Embryonic facial prominence (tissue), 1 donor: ENCODE results near the gene TGFA.

Experiments used
- DNase-seq: peaks from one replicate; pipeline ENCODE4 v3.0.0-alpha.2; 2016; ENCODE audit errors: extremely low spot score

TGFA gene

DNA sequence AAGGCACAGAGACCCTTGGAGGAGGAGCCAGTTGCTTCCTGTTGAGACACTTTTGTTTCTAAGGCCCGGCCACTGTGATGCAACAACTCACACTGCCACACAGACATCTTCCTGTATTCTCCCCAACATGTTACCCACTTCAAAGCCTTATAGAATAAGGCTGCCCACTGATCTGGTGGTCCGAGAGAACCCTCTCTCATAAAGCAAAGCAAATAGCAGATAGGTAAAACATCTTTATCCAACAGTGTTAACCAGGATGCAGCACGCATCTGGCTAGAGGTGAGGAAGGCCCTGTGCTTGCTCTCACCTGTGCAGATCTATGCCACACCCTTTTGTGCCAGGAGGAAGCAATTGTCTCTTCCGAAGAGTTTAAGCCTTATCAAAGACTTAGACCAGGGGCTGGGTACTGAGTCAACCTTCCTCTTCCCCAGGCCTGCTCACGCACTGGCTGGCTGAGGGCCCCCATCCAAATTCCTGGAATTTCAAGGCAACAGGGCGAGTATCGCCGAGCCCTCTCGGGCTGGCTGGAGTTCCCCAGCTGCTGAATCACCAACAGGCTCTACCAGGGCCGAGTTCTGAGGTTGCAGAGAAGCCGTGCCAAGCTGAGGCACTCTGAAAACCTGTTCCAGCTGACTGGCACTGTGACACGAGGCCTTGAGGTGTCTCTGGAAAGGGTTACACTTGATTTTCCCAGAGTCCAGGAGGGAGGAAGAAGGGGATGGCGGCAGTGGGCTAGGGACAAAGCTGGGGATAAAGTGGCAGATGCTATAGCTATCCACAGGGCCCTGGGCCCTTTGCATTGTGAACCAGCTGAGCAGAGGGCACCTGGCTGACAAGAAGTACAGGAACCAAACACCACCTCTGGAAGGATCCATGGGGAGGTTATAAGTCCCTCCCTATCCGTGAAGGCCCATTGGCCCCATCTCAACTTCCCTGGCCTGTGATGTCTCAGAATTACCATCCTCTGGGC lies 29.3 kb downstream of the TGFA start:
- no peak for DNase-seq

DNA sequence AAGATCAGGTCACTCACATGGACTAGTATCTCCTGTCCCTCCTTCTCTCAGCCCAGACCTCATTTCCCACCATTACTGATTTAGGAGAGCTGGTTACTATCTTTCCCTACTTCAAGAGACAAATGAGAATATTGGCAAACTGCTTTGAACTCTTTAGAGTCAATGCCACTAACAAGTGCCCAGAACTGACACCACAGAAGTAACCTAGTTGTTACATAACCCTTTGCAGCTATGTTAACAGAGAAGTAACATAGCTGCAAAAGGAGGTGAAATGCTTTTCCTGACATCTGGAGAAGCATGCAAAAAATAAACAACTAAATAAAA lies 30.0 kb downstream of the TGFA start:
- DNase-seq: no peak

GRCh38 chr2:70522627-70523026 lies 31.0 kb downstream of the TGFA start:
- no peak for DNase-seq

DNA sequence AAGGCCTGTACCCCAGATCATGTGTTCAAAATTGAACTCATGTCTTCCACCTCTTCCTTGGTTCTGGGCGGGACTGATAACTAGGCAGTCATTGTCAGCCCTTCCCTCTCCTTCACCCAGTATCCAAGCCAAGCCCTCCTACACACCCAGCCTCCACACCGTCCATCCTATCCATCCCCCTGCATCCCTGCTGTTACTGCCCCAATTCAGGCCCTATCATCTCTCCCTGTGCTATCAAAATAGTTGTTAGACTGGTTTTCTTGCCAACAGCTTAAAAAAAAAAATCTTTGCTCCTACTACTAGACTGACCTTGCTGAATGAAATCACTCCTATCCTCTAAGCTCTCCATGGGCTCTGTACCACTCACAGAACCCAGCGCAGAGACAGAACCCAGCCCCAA lies 32.8 kb downstream of the TGFA start:
- DNase-seq: no peak

DNA sequence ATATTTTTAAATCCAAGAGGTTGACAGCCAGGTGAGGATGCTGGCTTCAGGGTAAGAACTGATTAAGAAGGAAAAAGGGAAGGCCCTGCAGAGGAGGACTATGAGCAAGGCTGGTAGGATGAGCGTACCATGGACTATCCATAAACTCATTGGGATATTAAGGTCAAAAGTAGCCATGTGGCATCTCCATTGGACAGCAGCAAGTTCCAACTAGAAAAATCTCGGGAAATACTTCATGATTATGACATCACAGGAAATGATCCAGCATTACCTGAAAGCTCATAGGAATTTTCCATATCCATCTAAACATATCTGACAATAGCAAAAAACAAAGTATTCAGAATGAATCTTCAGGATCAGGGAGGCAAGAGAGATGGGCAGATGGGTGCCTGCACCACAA lies 34.2 kb downstream of the TGFA start:
- no peak for DNase-seq

DNA sequence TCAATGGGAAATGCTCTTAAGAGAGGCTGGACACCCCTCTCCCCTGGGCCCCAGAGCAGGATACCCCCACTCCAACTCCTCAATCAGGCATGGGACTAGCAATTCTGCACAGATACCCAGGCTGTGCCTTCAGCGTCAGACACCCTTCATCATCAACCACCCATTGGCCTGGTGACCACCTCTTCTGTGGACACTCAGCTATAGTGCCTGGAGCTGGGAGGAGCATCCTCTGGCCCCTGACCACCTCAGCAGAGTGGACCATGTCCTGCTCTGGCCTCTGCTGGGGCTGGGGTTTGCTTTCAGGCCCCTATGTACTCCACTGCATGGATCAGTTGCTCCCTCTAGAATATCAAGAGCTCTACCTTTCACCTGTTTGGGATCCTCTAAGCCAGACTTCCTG lies 35.1 kb downstream of the TGFA start:
- no peak for DNase-seq

DNA sequence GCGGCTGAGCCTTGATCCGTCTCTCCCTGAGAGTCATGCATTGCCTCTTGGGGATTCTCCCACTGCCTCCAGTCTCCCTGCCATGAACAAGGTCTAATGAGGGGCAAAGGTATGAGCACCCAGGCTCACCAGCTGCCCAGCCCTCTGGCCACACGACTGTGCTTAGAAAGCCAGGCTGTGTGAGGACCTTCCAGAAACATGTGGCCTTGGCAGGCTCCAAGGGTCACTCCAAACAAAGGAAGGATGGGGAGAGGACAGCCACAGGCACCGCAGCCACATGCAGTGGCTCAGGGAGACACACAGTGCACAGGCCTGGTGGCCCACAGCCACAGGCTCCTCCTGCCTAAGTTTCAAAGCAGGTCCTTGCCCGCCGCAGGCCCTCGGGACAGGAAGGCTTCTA lies 35.8 kb downstream of the TGFA start:
- no peak for DNase-seq

DNA sequence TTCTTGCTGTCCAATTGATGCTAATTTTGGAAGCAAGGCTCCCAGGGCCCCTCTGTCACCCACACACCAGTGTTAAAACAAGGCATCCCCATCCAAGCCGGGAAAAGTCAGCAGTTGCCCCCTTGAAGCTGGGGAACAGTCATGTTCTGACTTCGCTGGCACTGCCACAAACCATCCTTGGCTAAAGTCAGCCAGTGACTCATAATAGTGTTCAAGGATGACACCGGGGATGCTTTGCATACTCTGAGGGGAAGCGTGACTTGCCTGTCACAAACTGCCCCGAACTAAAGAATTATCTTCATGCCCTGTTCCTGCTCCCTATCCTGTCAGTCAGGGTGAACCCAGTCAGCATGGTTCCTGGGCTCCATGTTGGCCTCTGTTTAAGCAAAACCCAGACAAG lies 37.0 kb downstream of the TGFA start:
- no peak for DNase-seq

GRCh38 chr2:70515938-70516337 lies 37.7 kb downstream of the TGFA start:
- DNase-seq: no peak

DNA sequence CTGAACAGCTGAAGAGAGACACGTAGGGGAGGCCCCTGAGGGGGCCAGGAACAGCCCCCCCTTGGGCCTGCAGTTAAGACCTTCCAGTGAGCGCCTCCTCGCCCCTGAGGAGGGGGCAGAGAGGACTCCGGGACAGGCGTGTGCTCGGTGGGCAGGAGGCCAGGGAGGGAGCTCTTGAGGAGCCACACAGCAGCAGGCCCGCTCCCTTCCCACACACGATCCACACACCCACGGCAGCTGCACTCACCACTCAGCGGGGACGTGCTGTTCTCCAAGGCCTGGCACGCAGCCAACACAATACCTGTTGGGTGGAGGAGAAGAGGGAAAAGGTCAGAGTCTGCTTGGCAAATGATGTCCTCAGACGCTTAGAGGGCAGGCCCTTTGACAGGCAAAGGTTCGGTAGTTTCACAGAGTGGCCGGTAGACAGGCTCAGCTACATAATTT lies 39.0 kb downstream of the TGFA start:
- no peak for DNase-seq

DNA sequence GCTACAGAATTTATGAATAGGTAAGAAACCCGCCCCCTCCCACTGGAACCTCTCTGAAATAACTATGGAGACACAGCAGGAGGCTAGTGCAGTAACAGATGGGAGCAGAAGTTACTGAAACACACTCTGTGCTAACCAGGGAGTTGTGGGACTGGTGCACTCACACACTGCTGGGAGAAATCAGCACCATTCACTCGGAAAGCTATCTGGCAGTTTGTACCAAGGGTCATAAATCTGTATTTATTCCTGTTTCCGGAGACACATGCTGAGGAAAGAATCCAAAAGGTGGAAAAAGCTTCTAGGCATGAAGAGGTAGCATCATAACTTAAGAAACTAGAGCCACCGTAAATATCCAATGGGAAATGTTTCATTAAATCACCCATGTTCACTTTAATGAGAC lies 39.9 kb downstream of the TGFA start:
- no peak for DNase-seq

GRCh38 chr2:70511971-70512729 lies 41.5 kb downstream of the TGFA start:
- no peak for DNase-seq

DNA sequence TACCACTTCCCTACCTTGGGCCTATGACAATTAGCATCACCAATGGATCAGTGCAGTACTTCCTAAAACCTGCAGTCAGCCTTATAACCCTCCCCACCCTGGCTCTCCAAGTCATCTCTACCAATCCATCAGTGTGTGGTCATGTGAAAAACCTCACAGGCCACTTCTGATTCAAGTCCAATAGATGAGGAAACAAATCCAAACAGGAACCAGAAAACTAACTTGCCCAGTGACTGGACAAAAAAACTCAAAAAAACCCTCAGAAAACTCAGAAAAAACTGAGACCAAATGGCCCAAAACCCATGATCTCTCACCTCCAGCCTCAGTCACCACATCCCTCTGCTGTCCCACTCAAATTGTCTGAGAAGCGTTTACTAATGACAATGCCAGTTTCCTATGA lies 43.3 kb downstream of the TGFA start:
- DNase-seq: no peak

DNA sequence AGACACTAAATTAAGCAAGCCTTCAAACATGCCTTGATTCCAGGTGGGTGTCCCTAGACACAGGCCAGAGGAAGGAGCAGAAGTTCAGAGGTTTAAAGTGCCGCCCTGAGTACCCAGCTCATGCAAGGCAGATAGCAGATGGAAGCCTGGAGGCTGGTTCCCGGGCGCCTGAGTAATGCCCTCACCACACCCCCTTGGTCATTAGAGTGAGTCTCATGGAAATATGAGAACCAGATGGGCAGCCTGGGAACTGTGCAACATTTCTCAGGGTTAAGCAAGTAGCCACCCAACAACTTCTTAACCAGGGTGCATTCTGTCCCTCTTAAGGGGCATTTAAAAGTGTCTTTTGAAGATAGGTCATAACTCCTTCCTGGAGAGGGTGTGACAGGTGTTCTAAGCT lies 44.1 kb downstream of the TGFA start:
- DNase-seq: no peak

DNA sequence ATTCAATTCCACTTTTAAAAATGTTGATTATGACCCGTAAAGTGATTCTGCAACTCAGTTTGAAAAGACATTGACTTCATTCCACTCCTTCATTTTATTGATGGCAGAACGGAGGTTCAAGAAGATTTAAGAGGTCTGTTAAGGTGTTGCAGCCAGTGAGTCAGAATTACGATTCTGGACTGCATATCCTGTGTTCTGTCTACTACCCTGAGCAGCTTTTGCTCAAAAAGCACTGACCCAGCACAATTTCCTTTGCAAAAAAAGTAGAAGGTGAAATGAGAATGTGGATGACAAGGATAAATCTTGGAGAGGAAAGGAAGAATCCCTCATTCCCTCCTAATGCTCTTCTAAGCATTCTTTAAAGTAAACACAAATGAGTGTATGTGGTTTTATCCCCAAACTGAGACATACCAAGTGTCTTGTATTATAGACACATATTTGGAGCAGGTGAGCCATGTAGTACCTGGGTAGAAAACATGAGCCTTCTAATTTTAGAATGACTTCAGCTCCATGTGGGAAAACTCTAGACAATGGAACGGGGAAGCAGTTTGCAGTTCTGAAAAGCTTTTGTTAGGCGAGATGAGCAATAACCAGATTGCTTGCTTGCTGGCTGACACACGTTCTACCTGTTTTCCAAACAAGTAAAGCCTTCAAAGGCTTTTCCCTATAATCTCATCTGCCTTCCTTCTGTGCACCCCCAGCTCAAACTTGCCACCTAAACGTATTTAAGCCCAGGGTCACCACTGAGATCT lies 44.7 kb downstream of the TGFA start:
- DNase-seq: no peak

- no peak for DNase-seq
Observed at GRCh38 chr2:70505613-70506391, 47.8 kb downstream of the TGFA start.

DNA sequence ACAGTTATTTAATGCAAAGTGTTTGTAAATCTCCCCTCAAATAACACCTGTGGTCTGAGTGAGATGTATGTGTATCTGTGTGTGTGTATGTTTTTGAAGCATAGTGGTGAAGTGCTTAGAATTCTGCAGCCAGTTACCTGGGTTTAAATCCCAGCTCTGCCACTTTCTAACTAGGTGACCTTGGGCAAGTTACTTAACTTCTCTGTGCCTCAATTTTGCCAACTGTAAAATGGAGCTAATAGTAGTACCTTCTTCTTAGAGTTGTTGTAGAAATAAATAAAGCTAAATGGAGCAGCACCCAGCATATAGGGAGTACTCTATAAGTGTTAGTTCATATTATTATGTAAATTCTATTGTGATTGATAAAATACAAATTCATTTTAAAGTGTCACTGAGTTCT lies 48.9 kb downstream of the TGFA start:
- no peak for DNase-seq

DNA sequence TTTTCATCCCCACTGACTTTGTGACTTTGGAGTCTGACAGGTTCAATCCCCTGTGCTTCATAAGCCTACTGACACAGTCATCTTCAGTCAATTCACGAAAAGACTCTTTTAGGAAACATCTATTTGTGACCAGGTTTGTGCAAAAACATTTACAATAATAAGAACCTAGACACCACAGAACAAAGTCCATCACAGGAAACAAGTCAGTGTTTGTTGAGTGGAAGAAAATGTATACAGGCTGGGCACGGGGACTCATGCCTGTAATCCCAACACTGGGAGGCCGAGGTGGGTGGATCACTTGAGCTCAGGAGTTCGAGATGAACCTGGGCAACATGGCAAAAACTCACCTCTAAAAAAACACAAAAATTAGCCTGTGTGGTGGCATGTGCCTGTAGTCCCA lies 49.7 kb downstream of the TGFA start:
- no peak for DNase-seq

DNA sequence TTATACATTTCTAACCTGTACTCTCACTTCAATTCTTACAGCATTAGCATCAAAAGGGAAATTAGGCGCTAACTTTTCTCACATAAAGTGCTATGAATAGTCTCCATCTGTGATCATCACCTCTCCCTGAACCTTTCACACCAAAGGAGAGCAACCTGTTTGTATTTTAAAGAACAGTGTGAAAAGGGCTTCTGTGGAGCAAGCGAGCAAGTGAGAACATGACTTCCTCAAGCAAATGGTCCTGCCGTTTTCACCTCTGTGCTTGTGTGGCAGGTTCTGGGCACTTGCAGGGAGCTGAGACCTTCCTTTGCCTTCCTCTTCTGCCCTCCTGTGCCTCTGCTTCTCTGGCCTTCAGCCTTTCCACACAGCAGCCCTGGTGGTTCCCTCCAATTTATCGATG lies 51.9 kb downstream of the TGFA start:
- DNase-seq: no peak

GRCh38 chr2:70501215-70501614 lies 52.4 kb downstream of the TGFA start:
- DNase-seq: no peak

- DNase-seq: no peak
Observed at GRCh38 chr2:70499253-70499652, 54.4 kb downstream of the TGFA start.

DNA sequence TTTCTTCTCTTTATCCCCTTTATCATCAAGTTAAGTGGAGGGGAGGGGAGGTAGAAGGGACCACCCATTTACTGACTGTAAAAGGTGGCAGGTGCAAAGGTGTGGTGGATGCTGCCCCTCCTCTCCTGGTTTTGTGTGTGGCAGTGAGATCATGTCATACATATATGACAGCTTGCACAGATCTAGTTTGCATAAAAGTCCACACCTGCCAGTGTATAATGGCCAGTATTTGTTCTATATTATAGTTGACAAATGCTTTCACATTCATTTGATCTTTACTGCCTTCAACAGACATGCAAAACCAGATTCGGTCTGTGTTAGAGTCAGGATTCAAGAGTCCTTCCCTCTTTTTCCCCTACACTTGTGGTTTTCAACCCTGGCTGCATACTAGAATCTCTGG lies 55.1 kb downstream of the TGFA start:
- DNase-seq: no peak
